HG02763 (cell line): ENCODE data around the gene SMTNL1.
"Not testable (repeated sequence)": the region's sequence is repeated elsewhere in the genome, so short reads cannot be mapped to it uniquely, and the experiment has no call there.

Experiments used
- ATAC-seq: cut with Tn5 transposase; IDR thresholded peaks from one replicate; pipeline ENCODE4 v1.9.1; 2021; ENCODE audit warnings: mild to moderate bottlenecking, moderate library complexity; ENCODE audit not compliant: unreplicated experiment

The SMTNL1 gene

DNA sequence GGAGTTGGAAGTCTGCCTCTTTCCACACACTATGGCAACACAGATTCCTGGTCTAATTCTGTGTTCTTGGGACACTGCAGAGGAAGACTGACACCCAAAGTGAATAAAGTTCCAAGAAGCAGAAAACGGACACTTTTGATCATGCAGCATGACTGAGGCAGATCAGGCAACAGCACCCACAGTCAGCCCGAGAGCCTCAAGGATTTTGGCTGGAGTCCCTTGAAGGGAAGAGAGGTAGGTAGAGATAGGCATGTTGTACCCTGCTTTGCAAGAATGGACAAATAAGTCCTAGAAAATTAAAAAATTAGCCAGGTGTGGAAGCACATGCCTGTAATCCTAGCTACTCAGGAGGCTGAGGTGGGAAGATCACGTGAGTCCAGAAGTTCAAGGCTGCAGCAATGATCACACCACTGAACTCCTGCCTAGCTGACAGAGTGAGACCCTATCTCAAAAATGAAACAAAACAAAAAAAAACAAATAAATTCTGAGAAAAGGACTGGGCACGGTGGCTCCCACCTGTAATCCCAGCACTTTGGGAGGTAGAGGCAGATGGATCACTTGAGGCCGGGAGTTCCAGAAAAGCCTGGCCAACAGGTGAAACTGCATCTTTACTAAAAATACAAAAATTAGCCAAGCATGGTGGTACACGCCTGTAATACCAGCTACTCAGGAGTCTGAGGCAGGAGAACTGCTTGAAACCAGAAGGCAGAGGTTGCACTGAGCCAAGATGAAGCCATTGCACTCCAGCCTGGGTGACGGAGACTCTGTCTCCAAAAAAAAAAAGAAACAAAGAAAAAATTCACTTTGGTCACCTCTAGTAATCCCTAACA lies 28.8 kb upstream of the SMTNL1 start:
- no peak for ATAC-seq

DNA sequence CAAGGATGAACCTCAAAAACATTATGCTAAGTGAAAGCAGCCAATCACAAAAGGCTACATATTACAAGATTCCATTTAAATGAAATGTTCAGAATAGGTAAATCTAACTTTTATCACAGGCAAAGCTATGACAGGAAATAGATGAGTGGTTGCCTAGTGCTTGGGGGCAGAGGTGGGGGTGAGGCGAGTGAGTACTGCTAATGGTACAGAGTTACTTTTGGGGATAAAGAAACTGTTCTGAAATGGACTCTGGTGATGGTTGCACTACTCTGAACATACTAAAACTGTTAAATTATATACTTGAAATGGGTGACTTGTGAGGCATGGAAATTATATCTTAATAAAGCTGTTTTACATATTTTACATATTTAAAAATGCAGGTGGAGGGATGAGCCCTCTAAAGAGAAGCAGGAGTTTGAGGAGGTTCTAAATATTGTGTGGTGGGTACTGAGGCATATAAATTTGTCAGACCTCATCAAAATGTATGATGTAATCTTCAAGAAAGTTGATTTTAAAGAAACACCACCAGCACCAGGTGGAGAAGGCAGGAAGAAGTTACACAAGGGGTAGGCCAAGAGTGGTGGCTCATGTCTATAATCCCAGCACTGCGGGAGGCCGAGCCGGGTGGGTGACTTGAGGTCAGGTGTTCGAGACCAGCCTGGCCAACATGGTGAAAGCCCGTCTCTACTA lies 25.5 kb upstream of the SMTNL1 start:
- no peak for ATAC-seq

DNA sequence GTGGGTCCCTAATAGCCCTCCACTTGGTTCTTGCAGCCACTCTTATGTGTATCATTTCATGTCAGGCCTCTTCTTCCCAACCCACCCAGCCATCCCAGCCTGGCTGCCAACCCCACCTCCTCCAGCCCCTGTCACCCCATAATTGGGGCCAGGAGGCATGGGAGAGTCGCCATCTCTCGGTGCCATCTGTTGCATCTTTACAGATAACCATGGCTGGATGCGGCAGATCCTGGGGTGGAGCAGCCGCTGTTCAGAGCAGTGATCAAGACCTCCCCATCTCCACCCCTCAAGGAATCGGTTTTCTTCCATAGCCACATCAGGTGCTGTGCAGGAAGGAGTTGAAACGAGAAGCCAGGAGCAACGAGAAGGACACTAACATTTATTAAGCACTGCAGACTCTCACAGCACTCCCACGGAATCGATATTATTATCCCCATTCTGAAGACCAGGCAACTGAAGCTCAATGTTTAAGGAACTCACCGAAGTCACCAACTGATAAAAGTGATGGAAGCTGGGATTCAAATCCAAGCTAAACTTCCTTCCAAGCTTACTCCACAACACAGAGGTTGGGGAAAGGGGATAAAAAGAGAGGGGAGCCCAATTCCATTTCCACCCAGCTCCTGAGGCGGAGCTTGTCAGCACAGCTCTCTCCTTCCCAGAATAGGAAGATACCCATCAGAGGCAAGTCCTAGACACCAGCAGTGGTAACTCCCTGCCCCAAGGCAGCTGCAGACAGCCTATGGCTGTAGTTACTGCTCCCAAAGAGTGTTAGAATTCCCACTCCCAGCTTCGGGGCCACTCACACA lies 24.5 kb upstream of the SMTNL1 start:
- no peak for ATAC-seq

DNA sequence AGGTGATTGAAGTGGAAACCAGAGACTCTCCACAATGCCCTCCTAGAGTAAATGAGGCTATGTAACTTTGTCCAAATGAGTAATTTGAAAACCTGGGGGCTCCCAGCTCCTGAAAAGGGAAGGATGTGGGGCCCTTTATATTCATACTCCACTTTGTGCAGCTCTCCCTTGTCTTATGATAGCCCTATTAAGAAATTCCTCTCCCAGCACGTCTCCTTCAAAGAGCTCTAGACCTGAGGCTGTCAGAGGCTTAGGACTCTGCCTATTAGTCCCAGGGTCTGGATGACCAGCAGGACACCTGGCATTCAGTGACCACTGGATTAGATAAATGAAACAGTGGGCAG lies 24.0 kb upstream of the SMTNL1 start:
- no peak for ATAC-seq

DNA sequence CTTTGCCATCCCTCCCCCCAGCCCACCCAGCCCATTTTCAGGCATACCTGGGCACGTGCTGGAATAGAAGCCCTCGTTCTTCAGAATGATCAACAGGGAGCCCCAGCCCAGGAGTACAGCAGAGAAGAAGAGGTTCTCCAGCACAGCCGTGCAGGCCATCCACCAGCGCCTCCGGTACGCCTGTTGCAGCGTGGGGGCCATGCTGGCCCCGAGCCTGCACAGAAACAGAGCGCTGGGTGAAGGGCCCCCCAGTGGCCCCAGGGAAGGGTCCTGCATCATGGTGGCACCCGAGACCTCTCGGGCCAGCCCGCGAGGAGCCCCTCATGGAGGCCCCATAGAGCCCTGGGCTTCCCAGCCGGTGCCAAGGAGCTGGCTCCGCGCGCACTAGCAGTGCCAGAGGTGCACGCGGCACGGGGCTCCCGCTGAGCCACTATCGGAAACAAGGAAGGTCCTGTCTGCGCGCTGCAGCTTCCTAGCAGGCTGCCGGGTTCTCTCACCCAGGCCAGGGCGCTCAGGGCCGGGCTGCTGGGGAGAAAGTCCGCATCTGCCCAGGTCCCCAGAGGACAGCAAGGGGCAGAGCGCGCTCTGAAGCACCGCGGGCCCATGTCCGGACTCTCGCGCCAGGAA lies 23.4 kb upstream of the SMTNL1 start:
- peak; percentile 36 for ATAC-seq

DNA sequence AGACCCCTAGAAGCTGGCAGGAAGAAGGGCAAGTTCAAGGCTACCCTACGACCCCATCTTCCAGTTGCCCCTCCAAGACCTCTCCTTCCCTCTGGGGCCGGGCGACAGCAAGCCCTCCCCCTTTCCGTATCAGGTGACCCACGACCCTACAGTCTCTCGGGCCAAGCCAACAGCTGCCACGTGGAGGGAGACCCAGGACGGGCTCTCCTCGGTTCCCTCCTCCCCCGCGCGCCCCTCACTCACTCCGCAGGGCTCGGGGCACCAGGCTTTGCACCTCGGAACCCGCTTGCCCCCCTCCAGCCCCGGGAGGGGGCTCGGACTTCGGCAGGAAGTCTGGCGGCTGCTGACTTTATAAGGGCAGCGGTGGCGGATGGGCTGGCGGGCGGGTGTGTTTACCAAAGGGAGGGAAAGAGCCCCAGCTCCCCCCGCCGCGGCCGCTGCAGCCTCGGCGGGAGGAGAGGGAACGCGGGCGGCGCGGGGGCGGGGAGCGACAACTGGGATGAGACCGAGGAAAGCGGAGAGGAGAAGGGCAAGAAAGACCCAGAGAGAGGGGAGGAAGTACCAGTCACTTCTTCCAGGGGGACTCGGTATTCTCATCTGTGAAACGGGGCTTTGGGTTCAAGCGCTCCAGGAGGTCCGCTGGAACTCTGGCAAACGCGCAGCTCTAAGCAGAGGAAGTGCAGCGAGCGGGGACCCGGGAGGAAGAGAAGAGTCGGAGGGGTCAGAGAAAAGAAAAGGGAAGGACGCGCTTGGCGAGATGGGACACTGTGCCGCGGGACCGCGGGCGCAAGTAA lies 22.7 kb upstream of the SMTNL1 start:
- ATAC-seq = peak; percentile 36

DNA sequence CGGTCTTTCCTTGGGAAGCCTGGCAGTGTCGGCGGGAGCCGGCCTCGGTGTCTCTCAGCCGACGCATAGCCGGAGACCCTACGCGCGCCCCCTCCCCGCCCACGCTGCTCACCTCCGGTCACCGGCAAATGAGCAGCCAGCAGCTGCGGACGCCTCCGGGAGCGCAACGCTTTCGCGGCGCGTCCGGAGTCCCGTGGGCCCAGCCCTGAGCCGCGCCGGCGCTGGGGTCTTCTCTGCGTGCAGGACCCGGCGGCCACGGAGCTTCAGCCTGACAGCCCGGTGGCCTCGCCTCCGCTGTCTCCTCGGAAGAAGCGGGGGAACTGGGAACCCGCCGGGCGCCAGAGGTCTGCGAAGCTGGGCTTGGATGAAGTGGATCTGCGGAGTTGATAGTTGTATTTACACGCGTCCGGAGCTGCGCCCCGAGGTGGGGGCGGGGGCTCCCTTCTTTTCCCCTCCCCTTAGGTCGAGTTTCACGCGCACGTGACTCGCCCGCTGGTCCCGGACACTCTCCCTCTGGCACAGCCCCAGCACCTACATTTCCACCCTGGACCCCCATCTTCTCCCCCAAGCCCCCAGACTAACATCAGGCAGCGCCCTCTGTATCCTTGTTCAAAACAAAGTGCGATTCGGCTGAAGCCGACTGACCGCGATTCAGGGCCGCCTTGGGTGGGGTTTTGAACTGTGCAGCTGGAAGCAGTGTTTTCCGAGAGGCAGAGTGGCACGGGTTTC lies 21.9 kb upstream of the SMTNL1 start, which contains the start of gene SLC43A1:
SLC43A1 (minus strand) TSS at position 371 of the 729 bp plus-strand sequence. CDS start 1,591 bp downstream, outside the sequence.
- ATAC-seq = peak; percentile 45

DNA sequence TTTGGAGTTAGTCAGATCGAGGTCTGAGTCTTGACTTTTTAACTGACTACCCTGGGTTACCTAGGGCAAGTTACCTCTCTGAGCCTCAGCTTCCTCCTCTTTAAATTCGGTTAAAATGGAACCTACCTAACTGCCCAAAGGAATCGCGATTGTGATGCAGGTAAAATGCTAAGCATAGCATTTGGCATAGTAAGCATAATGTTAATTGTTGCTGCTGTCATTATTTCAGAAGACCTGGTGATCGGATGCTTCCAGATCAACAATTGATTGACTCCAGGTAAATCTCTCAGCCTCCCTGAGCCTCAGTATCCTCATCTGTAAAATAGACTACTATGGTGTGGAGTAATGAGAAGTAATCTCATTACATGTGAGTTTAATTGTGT lies 21.3 kb upstream of the SMTNL1 start:
- ATAC-seq = no peak

DNA sequence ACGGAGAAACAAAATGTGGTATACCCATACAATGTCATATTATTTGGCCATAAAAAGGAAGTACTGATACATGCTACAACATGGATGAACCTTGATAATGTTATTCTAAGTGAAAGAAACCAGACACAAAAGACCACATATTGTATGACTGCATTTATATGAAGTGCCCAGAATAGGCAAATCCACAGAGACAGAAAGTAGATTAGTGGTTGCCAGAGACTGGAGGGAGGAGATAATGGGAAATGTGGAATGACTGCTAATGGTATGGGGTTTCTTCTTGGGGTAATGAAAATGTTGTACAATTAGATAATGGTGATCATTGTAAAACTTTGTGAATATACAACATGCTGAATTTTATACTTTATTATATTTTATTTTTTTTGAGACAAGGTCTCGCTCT lies 16.3 kb upstream of the SMTNL1 start:
- ATAC-seq = no peak

DNA sequence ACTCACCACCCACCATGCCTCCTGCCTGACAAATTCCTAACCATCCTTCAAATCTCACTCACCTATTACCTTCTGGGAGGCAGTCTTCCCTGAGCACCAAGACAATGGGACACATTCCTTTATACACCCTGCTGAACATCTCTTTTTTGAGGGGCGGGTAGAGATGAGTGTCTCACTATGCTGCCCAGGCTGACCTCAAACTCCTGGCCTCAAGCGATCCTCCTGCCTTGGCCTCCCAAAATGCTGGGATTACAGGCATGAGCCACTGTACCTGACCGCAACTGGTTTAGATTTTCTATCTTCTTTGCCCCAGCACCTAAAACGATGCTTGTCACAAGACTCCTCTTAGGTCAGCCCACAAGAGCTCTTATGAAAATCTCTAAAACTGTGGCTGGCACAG lies 14.0 kb upstream of the SMTNL1 start:
- ATAC-seq = no peak

DNA sequence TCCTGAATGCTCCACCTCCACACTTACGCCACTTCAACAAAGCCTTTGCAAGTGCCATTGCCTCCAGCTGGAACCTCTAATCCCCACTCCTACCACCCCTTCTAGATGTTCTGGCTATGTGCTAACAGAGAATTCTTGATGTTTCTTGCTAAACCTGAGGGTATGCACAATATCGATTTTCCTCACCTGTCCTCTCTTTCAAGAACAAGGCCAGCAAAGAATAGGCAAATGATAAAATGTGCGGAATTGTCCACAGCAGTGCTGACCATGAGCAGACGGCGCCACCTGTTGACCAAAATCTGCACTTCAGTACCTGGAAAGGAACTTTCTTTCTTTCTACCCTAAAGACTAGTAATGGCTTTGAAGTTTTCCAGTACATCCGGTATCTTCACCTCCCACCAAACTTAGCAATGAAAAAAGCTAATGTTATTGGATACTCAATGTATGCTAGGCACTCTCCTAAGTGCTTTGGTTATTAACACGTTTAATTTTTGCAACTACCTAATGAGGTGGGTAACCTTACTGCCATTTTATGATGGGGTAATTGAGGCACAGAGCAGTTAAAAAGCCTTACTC lies 10.3 kb upstream of the SMTNL1 start:
- no peak for ATAC-seq

DNA sequence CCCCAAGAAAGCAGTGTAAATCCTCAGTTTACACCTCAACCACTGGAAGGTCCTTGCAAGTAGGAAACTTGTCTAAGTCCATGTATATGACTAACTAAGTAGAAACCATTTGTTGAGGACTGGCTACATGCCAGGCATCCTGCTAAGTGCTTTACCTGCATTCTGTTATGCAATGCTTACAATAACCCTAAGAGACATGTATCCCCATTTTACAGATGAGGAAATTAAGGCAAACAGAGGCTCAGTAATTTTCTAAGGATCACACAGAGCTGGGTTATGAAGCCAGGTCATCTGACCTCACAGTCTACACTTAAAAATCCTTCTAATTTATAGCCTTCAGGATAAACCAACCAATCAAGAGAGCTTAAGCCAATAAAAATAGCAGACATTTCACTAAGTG lies 8.4 kb upstream of the SMTNL1 start:
- ATAC-seq = no peak

DNA sequence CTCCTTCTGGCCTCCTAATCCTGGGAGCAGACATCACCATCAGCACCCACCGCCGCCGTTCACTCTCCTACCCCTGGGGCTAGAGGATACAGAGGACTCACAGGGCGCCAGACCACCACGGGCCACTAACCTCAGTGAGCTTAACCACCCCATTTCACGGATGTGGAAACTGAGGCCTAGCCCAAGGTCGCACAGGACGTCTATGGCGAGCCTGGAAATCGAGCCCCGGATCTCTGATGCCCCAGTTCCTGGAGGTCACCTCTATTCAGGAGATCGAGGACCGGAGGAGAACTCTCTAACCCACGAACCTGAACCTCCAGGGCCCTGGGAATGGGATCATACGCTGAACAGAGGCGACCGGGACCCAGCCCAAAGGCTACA lies 7.2 kb upstream of the SMTNL1 start:
- no peak for ATAC-seq

DNA sequence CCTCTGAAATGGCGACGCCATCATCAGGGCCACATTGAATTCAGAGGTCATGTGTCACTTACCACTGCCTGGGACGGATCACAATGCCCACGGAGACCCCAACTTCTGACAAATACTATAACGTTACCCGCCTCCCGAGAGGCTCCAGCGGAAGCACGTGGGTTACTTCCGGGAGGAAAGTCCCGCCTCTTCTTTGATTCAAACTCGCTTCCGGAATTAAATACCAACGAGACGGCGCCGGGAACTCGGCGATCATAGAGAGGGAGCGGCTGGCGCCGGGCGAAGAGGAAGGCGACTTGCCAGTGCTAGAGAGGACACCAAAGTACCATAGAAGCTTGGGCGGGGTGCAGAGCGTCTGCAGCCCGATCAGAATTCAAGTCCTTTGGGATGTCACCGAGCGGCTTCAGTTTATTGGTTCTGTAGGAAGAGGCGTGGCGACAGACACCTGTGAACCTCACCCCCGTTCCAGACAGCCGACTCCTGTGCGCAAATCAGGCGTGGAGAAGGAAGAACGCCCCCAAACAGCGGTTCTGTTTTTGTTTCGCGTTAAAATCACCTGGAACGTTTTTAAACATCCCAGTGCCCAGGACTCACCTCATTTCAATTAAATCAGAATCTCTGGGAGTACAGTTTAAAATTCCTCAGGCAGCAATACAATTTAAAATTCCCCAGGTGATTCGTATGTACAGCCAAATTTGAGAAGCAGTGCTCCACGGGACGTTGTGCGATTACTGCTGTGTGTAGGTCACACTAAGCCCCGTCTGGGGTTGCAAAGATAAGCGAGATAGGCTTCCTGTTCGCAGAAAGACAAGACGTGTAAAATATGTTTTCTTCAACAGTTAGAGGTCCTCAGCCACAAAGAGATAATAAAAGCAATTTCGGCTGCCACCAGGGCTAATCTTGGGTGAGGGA lies 6.5 kb upstream of the SMTNL1 start, which contains the start of gene TIMM10:
TIMM10 (minus strand) TSS at position 159 of the 912 bp plus-strand sequence. CDS start 565 bp downstream, outside the sequence.
- ATAC-seq = peak; percentile 98

DNA sequence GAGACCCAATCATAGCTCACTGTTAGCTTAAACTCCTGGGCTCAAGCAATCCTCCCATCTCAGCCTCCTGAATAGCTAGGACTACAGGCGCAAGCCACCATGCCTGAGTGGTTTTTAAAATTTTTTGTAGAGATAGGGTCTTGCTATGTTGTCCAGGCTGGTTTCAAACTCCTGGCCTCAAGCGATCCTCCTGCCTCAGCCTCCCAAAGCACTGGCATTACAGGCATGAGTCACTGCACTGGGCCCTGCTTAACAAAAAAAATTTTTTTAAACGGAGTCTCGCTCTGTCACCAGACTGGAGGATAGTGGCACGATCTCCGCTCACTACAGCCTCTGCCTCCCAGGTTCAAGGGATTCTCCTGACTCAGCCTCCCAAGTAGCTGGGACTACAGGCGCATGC lies 2.9 kb upstream of the SMTNL1 start:
- ATAC-seq = not testable (repeated sequence)

DNA sequence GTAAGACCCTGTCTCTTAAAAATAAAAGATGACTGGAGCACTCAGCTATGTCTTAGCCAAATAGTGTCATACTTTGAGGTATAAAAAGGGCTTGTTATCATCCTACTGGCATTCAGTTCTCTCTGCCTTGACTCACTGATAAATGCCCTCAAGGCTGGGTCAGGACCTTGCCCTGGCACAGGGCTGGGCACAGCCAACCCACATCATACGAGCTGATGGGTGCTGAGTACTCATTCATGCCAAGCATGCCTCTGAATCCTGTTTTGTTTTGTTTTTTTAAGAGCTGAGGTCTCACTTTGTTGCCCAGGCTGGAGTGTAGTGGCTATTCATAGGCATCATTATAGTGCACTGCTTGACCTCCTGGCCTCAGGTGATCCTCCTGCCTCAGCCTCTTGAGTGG lies 1.9 kb downstream of the SMTNL1 start:
- no peak for ATAC-seq

DNA sequence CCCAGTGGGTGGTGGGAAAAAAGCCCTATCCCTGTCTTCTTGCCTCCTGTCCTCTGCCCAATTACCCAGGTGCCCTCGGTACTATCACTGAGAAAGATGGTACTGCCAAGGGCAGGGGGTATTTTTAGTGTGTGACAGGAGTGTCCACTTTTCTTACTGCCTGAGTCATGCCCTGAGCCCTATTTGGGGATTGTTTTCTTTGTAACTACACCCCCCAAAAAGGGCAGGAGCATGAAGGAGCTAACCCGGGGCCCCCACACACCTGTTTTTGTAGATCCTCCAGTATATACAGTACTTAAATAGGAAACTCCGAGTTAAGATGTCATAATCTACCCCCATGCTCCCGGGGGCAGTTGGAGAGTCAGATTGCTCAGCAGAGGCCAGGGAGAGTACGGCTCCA lies 3.8 kb downstream of the SMTNL1 start:
- ATAC-seq = no peak

DNA sequence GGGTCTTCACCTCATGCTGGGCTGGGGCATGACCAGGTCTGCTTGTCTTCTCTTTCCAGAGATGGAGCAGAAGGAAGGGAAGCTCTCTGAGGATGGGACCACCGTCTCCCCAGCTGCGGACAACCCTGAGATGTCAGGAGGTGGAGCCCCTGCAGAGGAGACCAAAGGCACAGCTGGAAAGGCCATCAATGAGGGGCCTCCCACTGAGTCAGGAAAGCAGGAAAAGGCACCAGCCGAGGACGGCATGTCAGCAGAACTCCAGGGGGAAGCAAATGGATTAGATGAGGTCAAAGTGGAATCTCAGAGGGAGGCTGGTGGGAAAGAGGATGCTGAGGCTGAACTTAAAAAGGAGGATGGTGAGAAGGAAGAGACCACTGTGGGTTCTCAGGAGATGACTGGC lies 5.2 kb downstream of the SMTNL1 start:
- ATAC-seq = no peak
